AG10803 (cell line): ENCODE results near the gene TCF7L2.

ENCODE experiments used
- DNase-seq: peaks from one replicate; pipeline ENCODE4 v3.0.0; 2010; ENCODE audit warnings: low read depth
- H3K4me3 ChIP-seq: 2 replicates; pipeline ENCODE4 v1.5.1; 2011; ENCODE audit warnings: mild to moderate bottlenecking, low read length, control low read depth
- TF ChIP-seq, protein P1 (sequence below): conservative IDR thresholded peaks from 2 replicates; pipeline ENCODE4 v1.5.1; 2011; ENCODE audit warnings: mild to moderate bottlenecking, low read length, control low read depth, inconsistent platforms

The TCF7L2 gene

DNA sequence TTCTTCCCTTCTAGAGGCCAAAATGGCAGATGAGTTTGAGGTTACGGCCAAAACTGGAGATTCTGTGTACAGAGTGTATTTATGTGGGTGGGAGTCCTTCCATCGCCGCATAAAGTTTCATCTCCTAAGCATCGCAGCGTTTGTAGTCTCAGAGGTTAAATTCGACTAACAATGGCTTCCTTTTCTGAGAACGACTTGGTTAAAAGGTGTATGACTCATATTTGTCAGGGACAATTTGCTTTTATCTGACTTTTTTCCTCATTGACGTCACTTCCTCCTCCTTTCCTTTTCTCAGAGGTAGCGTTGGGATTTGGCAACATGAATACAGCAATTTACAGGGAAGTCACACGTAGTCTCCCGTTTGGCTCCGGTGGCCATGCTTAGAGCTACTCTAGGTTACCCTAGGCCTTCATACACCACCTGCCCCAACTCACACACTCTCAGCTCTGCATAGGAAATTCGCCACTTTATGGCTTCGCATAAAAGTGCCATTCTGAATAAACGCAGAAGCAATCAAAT, 37.6 kb upstream of the TCF7L2 start:
- TF ChIP-seq, protein P1, sequence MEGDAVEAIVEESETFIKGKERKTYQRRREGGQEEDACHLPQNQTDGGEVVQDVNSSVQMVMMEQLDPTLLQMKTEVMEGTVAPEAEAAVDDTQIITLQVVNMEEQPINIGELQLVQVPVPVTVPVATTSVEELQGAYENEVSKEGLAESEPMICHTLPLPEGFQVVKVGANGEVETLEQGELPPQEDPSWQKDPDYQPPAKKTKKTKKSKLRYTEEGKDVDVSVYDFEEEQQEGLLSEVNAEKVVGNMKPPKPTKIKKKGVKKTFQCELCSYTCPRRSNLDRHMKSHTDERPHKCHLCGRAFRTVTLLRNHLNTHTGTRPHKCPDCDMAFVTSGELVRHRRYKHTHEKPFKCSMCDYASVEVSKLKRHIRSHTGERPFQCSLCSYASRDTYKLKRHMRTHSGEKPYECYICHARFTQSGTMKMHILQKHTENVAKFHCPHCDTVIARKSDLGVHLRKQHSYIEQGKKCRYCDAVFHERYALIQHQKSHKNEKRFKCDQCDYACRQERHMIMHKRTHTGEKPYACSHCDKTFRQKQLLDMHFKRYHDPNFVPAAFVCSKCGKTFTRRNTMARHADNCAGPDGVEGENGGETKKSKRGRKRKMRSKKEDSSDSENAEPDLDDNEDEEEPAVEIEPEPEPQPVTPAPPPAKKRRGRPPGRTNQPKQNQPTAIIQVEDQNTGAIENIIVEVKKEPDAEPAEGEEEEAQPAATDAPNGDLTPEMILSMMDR: no peak
- H3K4me3 ChIP-seq: no peak overlapping the region
- no peak for DNase-seq

DNA sequence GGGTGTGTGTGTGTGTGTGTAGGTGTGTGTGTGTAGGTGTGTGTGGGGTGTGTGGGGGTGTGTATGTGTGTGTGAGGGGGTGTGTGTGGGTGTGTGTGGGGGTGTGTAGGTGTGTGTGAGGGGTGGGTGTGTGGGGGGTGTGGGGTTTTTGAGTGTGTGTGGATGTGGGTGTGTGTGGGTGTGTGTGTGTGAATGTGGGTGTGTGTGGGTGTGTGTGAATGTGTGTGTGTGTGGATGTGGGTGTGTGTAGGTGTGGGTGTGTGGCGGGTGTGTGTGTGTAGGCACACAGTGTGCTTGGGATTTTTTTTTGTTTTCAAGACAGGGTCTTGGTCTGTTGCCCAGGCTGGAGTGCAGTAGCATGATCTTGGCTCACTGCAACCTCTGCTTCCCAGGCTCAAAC, 36.8 kb upstream of the TCF7L2 start:
- TF ChIP-seq, protein P1: no peak
- no peak for DNase-seq
- H3K4me3 ChIP-seq: no peak overlapping the region

DNA sequence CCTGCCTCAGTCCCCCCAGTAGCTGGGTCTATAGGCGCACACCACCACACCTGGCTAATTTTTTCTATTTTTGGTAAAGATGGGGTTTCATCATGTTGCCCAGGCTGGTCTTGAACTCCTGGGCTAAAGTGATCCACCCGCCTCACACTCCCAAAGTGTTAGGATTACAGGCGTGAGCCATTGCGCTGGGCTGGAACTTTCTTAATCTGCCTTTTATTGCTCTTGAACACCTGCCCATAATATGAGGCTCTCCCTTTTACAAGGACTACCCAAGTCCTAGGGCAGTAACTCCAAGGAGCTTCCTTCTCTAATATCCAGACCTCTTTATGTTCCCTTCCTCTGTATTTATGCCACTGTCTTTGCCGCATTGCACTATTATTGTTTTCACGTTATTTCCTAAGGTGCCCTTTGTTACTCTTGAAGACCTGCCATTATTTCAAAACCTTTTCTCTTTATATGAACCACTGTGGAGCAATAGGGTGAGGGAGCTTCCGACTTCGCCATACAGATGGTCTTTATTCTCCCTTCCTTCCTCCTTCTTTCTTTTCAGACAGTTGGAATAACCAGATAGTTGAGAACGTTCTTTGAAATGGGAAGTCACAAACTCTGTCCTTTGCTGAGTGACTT, 36.3 kb upstream of the TCF7L2 start:
- TF ChIP-seq, protein P1: no peak
- no peak for DNase-seq
- no peak overlapping the region for H3K4me3 ChIP-seq

DNA sequence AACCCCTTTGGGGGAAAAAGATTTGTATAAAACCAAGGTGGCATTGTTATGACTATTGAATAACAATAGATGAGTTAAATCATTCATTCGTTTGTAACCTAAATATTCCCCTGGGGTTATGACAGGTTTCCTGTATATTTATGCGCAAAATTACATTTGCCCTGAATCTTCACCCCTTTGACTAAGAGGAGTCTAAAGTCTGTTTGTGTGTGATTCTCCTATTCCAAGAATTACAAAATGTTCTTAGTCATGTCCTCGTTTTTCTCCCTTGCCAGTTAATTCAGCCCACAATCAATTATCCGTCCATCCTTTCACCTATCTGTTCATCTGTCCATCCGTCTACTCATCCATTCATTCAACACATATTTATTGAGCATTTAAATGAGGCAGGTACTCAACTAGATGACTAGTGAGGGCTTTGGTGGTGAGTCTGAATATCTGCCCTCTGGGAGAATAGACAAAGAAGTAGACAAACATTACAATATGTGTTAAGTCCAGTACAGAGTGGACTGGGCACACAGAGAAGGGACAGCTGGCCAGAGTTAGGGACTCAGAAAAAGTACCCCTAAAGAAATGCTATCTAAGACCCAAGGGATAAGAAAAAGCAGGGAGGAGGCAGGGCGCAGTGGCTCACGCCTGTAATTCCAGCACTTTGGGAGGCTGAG, 35.6 kb upstream of the TCF7L2 start:
- DNase-seq: no peak
- TF ChIP-seq, protein P1: no peak
- H3K4me3 ChIP-seq: no peak overlapping the region

DNA sequence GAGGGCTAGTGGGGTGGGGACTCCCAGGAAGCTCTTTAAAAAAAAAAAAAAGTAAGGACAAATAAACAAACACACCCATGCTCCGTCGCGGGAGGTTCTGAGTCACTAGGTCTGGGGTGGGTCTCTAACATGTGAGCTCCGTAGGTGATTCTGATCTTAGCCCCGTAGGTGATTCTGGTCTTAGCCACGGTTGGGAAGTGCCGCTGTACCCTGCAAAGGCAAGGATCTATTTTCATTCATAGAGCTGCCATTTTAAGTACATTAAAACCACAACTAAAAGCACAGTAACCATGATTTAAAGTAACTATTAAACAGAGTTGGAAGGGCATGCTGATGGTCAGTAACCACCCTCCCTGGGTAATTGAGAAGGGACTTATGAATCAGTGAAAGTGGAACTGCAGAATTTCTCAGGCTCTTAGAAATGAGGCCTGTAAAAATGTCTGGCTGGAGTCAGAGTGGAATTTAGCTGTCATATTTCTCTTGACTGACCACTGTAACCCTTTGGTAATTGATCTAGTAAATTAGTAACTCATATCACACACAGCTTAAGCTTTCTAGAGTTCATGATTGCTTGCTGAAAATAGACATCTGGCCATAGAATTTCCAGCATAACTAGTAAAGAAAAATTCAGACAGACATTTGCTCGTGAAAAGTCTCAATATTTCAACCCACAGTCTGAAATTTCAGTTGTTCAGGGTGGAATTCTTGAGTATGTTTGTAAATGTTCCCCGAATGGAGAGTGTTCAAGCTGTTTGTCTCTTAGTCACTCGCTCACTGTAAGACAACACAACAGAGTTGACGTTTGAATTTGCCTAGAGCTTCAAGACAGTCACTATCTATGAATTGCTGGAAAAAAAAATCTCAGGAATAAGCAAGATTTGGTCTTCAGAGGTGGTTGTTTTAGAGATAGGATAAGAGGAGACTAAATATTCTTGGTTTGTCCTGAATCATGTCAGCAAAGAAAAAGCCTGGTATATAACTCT, 34.2 kb upstream of the TCF7L2 start:
- no peak overlapping the region for H3K4me3 ChIP-seq
- TF ChIP-seq, protein P1: no peak
- DNase-seq: peak; percentile 24

DNA sequence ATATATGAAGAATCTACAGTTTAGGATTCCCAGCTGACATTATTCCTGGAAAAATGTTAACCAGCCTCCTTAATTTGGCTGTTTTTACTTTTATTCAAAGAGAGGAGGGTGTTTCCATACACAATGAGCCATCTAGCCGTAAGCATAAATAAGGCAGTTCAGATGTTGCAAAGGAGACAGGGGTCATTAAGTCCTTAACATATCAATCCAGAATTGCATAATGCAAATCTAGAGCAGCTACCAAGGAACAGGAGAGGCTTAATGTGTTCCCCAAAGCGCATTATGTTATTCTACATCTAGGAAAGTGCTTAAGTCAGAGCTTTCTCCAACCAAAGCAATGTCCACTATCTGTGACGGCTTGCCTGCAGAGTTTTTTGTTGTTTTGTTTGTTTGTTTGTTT, 32.4 kb upstream of the TCF7L2 start:
- no peak for DNase-seq
- no peak overlapping the region for H3K4me3 ChIP-seq
- TF ChIP-seq, protein P1: no peak
